ENCODE results near the gene LANCL2. TPM values are rescaled to one million over a fixed set of nuclear protein-coding genes. Genes with fewer than 3 reads are reported as not detected.
A peak's percentile ranks its signal among the peaks of the same experiment; 100 is the strongest.

The LANCL2 gene
- total RNA-seq, 5 donors from 2014 or later (not counting 1 experiment from before 2014, with no cell fraction given): 5.0 to 6.4 (median 6.1) TPM

GRCh38 chr7:55366461-55367070, 1.4 kb downstream of the LANCL2 start:
- under 1% methylated on average over 24 of the region's 32 CpGs for WGBS (ENCODE audit: insufficient coverage)
- no peaks in the 10 kb centered on the region for H3K9me3 Mint-ChIP-seq
- H3K4me1 Mint-ChIP-seq: peaks cover 13 to 37% (median 21%) of the 10 kb centered on the region in 3 donors
- H3K9me3 ChIP-seq: no peaks in the 10 kb centered on the region
- DNase-seq (peak in 16 of 35 experiments; percentile 2 to 51 (median 16)), ATAC-seq (replicated peaks in 1 of 4) (peak; percentile 20 to 25 (median 20))
- no peaks in the 10 kb centered on the region for H3K27me3 Mint-ChIP-seq
- H3K36me3 ChIP-seq (ENCODE audit: control insufficient read depth in 2 of 2, extremely low read depth in 1 of 2, insufficient read depth in 1 of 2, low read length in 1 of 2): no peaks in the 10 kb centered on the region
- H3K27me3 ChIP-seq (replicated peaks in 1 of 2; ENCODE audit: control insufficient read depth in 2 of 2, extremely low read depth in 1 of 2, insufficient read depth in 2 of 2, low read length in 1 of 2): no peaks in the 10 kb centered on the region
- CTCF ChIA-PET: interaction anchor here in 1 of 2 donors (0.6 to 1.9 kb wide), 2 partner anchors 57 to 112 kb away, joined by 3 to 20 read pairs; no protein-coding TSS in a partner anchor
- peak overlapping the region; percentile 97 for H3K27ac Mint-ChIP-seq
- H3K4me3 Mint-ChIP-seq: peak overlapping the region; percentile 91 to 98 (median 93)
- POLR2A ChIA-PET: interaction anchor here (0.5 to 1.8 kb wide), 6 partner anchors 9 to 685 kb away, joined by 3 to 8 read pairs (median 4); partner anchors contain the start of genes CCT6A (in 1 of the 2) and PSPH (in 1 of the 2)
- no peaks in the 10 kb centered on the region for H3K36me3 Mint-ChIP-seq
- H3K4me1 ChIP-seq (ENCODE audit: control insufficient read depth in 1 of 2, extremely low read depth in 1 of 2, insufficient read depth in 2 of 2, low read length in 2 of 2): peaks cover 14 to 15% of the 10 kb centered on the region in 2 experiments
- H3K27ac ChIP-seq (ENCODE audit: low read length): peak overlapping the region; percentile 98
- peak overlapping the region; percentile 71 to 99 for H3K4me3 ChIP-seq (ENCODE audit: control insufficient read depth in 1 of 2, extremely low read depth in 1 of 2, low read length in 1 of 2)

GRCh38 chr7:55367283-55367840, 2.2 kb downstream of the LANCL2 start:
- no peaks in the 10 kb centered on the region for H3K9me3 Mint-ChIP-seq
- ATAC-seq (replicated peaks in 1 of 4): no peak
- H3K4me1 Mint-ChIP-seq: peaks cover 13 to 37% (median 21%) of the 10 kb centered on the region in 3 donors
- H3K27ac Mint-ChIP-seq: peak overlapping the region; percentile 97
- 84% methylated on average over 16 of the region's 19 CpGs for WGBS (ENCODE audit: insufficient coverage)
- CTCF ChIA-PET: no interaction called here
- H3K4me1 ChIP-seq (ENCODE audit: control insufficient read depth in 1 of 2, extremely low read depth in 1 of 2, insufficient read depth in 2 of 2, low read length in 2 of 2): peaks cover 14 to 15% of the 10 kb centered on the region in 2 experiments
- H3K36me3 ChIP-seq (ENCODE audit: control insufficient read depth in 2 of 2, extremely low read depth in 1 of 2, insufficient read depth in 1 of 2, low read length in 1 of 2): no peaks in the 10 kb centered on the region
- H3K4me3 ChIP-seq (ENCODE audit: control insufficient read depth in 1 of 2, extremely low read depth in 1 of 2, low read length in 1 of 2): peak overlapping the region in 1 of 2 donors; percentile 71
- DNase-seq: no peak
- peak overlapping the region; percentile 98 for H3K27ac ChIP-seq (ENCODE audit: low read length)
- H3K27me3 Mint-ChIP-seq: no peaks in the 10 kb centered on the region
- peak overlapping the region; percentile 91 to 98 (median 93) for H3K4me3 Mint-ChIP-seq
- POLR2A ChIA-PET: interaction anchor here (0.5 to 1.8 kb wide), 3 partner anchors 58 to 626 kb away, joined by 4 to 8 read pairs (median 5); no protein-coding TSS in a partner anchor
- no peaks in the 10 kb centered on the region for H3K9me3 ChIP-seq
- H3K27me3 ChIP-seq (replicated peaks in 1 of 2; ENCODE audit: control insufficient read depth in 2 of 2, extremely low read depth in 1 of 2, insufficient read depth in 2 of 2, low read length in 1 of 2): no peaks in the 10 kb centered on the region
- H3K36me3 Mint-ChIP-seq: no peaks in the 10 kb centered on the region

DNA sequence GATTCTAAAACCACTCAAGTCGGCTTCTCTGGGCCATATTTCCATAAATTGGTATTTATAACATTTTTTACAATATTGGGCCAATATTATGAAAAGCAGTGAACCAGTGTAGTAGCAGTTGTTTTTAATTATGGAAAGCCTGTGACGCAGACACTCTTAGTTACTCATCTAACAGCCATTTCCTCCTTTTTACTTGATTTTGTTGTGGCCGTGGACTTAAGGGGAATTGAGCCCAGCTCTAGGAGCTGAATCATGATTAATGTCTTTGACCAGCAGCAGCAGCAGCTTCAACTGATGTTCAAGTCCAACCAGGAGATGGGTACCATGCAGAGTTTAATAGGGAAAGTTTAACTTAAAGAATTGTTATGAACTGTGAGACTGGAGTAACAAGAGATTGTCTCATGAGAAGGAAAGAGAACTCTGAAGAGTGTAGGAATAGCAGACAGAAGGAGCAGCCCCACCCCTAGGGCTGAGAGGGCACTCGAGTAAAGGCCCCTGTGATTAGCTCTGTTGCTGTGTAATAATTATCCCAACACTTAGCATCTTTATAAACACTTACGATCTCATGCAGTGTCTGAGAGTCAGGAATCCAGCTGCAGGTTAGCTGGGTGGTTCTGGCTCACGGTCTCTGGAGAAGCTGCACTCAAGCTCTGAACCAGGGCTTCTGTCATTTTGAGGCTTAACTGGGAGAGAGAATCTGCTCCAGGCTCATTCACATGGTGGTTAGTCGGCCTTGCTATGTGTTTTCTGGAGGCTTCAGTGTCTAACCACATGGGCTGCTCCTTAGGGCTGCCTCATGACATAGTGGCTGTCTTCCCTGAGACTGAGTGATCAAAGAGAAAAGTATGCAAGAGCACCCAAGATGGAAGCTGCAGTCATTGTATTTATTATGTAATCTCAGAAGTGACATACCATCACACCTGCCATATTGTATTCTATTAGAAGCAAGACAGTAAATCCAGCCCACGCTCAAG, 4.6 kb downstream of the LANCL2 start:
- Mint-ChIP-seq H3K4me3 (no peak overlapping the region), H3K27me3 (no peaks in the 10 kb centered on the region), H3K4me1 (peaks cover 12 to 33% (median 18%) of the 10 kb centered on the region in 3 donors), H3K36me3 (no peaks in the 10 kb centered on the region), H3K9me3 (no peaks in the 10 kb centered on the region), H3K27ac (peak overlapping the region in 1 of 2 donors; percentile 34)
- peaks cover 11 to 12% of the 10 kb centered on the region in 2 experiments for H3K4me1 ChIP-seq (ENCODE audit: control insufficient read depth in 1 of 2, extremely low read depth in 1 of 2, insufficient read depth in 2 of 2, low read length in 2 of 2)
- ChIA-PET POLR2A (no interaction called here), CTCF (no interaction called here)
- no peaks in the 10 kb centered on the region for H3K27me3 ChIP-seq (replicated peaks in 1 of 2; ENCODE audit: control insufficient read depth in 2 of 2, extremely low read depth in 1 of 2, insufficient read depth in 2 of 2, low read length in 1 of 2)
- H3K27ac ChIP-seq (ENCODE audit: low read length): no peak overlapping the region
- DNase-seq: no peak
- no peak overlapping the region for H3K4me3 ChIP-seq (ENCODE audit: control insufficient read depth in 1 of 2, extremely low read depth in 1 of 2, low read length in 1 of 2)
- ATAC-seq (replicated peaks in 1 of 4): no peak
- no peaks in the 10 kb centered on the region for H3K9me3 ChIP-seq
- WGBS (ENCODE audit: insufficient coverage): 89% methylated on average over 3 of the region's 8 CpGs
- no peaks in the 10 kb centered on the region for H3K36me3 ChIP-seq (ENCODE audit: control insufficient read depth in 2 of 2, extremely low read depth in 1 of 2, insufficient read depth in 1 of 2, low read length in 1 of 2)

DNA sequence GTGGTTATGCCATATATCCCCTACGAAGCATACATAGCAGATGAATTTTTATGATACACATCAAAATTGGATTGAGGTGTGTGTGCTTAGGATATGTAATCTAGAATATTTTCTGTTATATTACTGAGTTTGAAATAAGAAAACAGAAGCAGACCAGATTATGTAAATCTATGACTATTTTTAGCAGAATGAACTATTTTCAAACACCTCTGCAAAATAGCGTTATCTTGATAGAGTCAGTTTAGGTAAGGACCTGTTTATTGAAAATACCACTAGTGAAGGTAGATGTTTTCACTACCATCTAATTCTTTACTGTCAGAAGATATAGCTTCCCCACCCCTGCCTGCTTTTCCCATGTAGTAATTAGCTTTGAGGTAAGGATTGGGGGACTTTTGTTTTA, 9.1 kb downstream of the LANCL2 start:
- Mint-ChIP-seq H3K9me3 (no peaks in the 10 kb centered on the region), H3K4me3 (no peak overlapping the region), H3K4me1 (peaks cover 4 to 12% (median 7%) of the 10 kb centered on the region in 3 donors), H3K36me3 (no peaks in the 10 kb centered on the region), H3K27ac (no peak overlapping the region), H3K27me3 (no peaks in the 10 kb centered on the region)
- H3K9me3 ChIP-seq: no peaks in the 10 kb centered on the region
- CTCF ChIA-PET: interaction anchor here in 1 of 2 donors (0.6 kb wide), 1 partner anchor 79 kb away, joined by 3 read pairs; no protein-coding TSS in a partner anchor
- no peak for ATAC-seq (replicated peaks in 1 of 4)
- no CpG with 5 or more reads among the region's 2 CpGs for WGBS (ENCODE audit: insufficient coverage)
- H3K36me3 ChIP-seq (ENCODE audit: control insufficient read depth in 2 of 2, extremely low read depth in 1 of 2, insufficient read depth in 1 of 2, low read length in 1 of 2): no peaks in the 10 kb centered on the region
- POLR2A ChIA-PET: interaction anchor here in 1 of 2 donors (0.8 to 0.9 kb wide), 2 partner anchors 14 to 36 kb away, joined by 3 read pairs; no protein-coding TSS in a partner anchor
- H3K27ac ChIP-seq (ENCODE audit: low read length): no peak overlapping the region
- no peak for DNase-seq
- H3K4me1 ChIP-seq (ENCODE audit: control insufficient read depth in 1 of 2, extremely low read depth in 1 of 2, insufficient read depth in 2 of 2, low read length in 2 of 2): no peaks in the 10 kb centered on the region
- no peak overlapping the region for H3K4me3 ChIP-seq (ENCODE audit: control insufficient read depth in 1 of 2, extremely low read depth in 1 of 2, low read length in 1 of 2)
- no peaks in the 10 kb centered on the region for H3K27me3 ChIP-seq (replicated peaks in 1 of 2; ENCODE audit: control insufficient read depth in 2 of 2, extremely low read depth in 1 of 2, insufficient read depth in 2 of 2, low read length in 1 of 2)

DNA sequence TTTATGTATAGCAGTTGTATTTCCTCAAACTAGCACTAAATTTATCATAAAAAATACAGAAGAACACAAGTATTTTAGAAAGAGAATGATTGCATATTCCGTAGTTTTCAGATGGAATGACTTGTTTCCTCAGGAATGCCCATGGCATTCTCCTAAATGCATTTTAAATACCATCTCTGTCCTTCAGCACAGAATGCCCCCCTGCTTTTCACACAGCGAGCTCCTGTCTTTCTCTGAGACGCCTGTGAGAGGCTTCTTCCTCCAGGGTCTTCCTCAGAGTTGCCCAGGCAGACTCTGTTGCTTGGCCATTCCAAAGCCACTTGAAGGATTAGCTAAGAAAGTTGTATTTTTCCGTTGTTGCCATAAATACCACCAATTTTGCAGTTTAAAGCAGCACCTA, 10.1 kb downstream of the LANCL2 start:
- Mint-ChIP-seq H3K4me3 (no peak overlapping the region), H3K9me3 (no peaks in the 10 kb centered on the region), H3K36me3 (no peaks in the 10 kb centered on the region), H3K4me1 (peaks cover 2 to 5% (median 4%) of the 10 kb centered on the region in 3 donors), H3K27me3 (no peaks in the 10 kb centered on the region), H3K27ac (no peak overlapping the region)
- 86% methylated on average over 1 of the region's 4 CpGs for WGBS (ENCODE audit: insufficient coverage)
- ChIA-PET CTCF (interaction anchor here in 1 of 2 donors (0.9 kb wide), 1 partner anchor 93 kb away, joined by 4 read pairs; no protein-coding TSS in a partner anchor), POLR2A (interaction anchor here (0.9 to 1.2 kb wide), 2 partner anchors 9 to 13 kb away, joined by 3 read pairs; no protein-coding TSS in a partner anchor)
- H3K36me3 ChIP-seq (ENCODE audit: control insufficient read depth in 2 of 2, extremely low read depth in 1 of 2, insufficient read depth in 1 of 2, low read length in 1 of 2): no peaks in the 10 kb centered on the region
- ATAC-seq (replicated peaks in 1 of 4) (no peak), DNase-seq (no peak)
- no peaks in the 10 kb centered on the region for H3K9me3 ChIP-seq
- no peak overlapping the region for H3K4me3 ChIP-seq (ENCODE audit: control insufficient read depth in 1 of 2, extremely low read depth in 1 of 2, low read length in 1 of 2)
- H3K4me1 ChIP-seq (ENCODE audit: control insufficient read depth in 1 of 2, extremely low read depth in 1 of 2, insufficient read depth in 2 of 2, low read length in 2 of 2): no peaks in the 10 kb centered on the region
- no peak overlapping the region for H3K27ac ChIP-seq (ENCODE audit: low read length)
- no peaks in the 10 kb centered on the region for H3K27me3 ChIP-seq (replicated peaks in 1 of 2; ENCODE audit: control insufficient read depth in 2 of 2, extremely low read depth in 1 of 2, insufficient read depth in 2 of 2, low read length in 1 of 2)

Data from T-cell (primary cell).